Ecto neural progenitor cell (in vitro differentiated cells): ENCODE results near the gene MCRS1.

Source experiments
- DNase-seq: peaks from one replicate; pipeline ENCODE4 v3.0.0-alpha.2; 2018; ENCODE audit warnings: low spot score

The MCRS1 gene

DNA sequence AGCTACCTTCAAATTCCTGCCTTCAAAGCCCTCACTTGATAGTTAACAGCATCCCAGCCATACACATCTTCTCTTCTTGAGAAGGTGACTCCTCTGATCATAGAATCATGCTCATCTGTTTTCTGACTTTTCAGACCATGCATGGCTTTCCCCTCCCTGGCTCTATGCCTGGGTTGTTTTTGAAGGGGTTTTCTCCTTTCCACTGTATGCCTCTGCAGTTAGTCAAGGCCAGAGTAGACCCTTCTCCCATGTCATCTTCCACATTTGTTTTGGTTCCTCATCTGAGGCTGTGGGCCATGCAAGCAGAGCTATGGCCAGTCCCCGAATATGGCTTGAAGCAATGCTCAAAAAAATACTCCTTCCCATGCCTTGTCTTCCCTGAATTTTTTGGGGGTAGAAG is 14.3 kb upstream of the MCRS1 start:
- no peak for DNase-seq

- DNase-seq = peak; percentile 93
Observed at GRCh38 chr12:49580572-49581535, 12.9 kb upstream of the MCRS1 start.

GRCh38 chr12:49578471-49579112 is 10.7 kb upstream of the MCRS1 start:
- DNase-seq = peak; percentile 78

DNA sequence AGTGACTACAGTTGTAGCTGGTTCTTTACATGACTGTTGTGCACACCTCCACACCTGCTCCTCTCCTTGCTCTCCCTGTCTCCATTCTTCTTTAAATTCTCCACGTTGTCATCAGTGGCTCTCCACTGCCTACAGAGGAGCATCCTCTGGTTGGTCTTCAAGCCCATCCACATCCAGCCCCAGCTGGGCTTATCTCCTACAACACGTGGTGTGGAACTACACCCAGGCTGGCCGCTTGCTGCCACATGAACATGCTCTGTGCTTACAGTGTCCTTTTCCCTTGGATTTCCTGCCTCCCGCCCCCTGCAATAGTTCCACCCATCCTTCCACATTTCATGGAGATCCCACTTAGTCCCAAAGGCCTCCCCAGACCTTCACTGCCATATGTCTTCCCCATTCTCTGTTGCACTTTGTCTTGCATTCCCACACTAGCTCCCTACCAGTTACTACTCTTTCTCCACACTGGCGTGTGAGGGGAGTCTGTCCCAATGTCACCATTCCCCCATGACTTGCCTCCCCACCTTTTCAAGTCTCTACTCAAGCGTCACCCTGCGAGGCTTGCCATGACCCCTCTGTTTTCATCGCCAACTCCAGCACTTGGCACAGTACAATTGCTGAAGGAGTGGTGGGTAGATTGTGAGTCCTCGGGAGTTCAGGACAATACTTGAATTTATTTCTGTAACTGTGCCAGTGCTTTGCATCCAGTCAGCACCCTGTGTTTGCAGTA is 9.8 kb upstream of the MCRS1 start:
- DNase-seq = peak; percentile 44

- DNase-seq = no peak
Observed at GRCh38 chr12:49568442-49569162, 660 bp upstream of the MCRS1 start.

- DNase-seq = no peak
Observed at GRCh38 chr12:49567302-49567610, 686 bp downstream of the MCRS1 start.

GRCh38 chr12:49566361-49566760 is 1.6 kb downstream of the MCRS1 start:
- DNase-seq = no peak

GRCh38 chr12:49565406-49566265 is 2.3 kb downstream of the MCRS1 start:
- no peak for DNase-seq

- DNase-seq = no peak
Observed at GRCh38 chr12:49564686-49565405, 3.1 kb downstream of the MCRS1 start.

DNA sequence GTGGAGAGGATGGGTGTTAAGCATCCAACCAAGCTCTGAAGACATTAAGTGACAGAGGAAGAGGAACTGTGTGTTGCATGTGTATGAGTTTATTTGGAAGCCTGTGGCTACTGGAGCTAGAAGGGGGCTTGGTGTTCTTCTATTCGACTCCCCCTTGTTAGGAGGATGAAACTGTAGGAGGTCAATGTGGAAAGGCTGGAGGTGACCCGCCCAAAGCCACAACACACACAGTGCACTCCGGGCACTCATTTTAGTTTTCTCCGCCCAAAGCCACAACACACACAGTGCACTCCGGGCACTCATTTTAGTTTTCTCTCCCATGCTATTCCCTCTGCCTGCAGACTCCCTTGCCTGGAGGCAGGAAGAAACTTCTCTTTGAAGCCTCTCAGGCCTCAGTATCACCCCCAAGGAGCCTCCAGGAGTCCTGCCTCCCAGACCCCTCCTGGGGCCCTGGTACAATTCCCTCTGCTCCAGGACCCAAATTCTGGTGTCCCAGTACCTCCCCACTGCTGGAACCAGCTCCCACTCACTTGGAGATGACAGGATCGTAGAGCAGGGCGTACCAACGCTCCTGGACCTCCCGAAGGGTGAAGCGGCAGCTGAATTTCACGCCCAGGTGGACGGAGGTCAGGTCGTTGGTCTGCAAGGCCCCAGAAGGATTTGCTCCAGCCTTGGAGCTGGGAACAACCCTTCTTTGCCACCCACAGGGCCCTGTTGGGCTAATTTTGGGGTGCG is 3.8 kb downstream of the MCRS1 start:
- no peak for DNase-seq

GRCh38 chr12:49562831-49563230 is 5.1 kb downstream of the MCRS1 start:
- no peak for DNase-seq

- DNase-seq = no peak
Observed at GRCh38 chr12:49562233-49562632, 5.7 kb downstream of the MCRS1 start.

GRCh38 chr12:49560695-49561094 is 7.2 kb downstream of the MCRS1 start:
- DNase-seq = no peak

GRCh38 chr12:49559011-49559675 is 8.8 kb downstream of the MCRS1 start:
- no peak for DNase-seq

- no peak for DNase-seq
Observed at GRCh38 chr12:49558526-49558925, 9.4 kb downstream of the MCRS1 start.

DNA sequence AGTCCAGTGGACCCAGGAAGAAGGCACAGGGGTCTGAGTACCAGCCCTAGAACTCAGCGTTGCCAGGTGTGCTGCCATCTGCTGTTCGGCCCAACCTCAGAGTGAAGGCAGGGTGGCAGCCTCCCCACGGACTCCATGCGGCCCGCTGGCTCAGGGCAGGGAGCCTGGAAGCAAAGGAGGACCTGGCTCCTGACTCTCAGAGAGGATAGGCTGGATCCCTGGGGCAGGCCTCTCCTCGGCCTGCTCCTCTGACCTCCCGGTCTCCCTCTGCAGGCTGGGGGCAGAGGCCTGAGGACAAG is 10.1 kb downstream of the MCRS1 start:
- DNase-seq = no peak

- no peak for DNase-seq
Observed at GRCh38 chr12:49557187-49557916, 10.6 kb downstream of the MCRS1 start.

DNA sequence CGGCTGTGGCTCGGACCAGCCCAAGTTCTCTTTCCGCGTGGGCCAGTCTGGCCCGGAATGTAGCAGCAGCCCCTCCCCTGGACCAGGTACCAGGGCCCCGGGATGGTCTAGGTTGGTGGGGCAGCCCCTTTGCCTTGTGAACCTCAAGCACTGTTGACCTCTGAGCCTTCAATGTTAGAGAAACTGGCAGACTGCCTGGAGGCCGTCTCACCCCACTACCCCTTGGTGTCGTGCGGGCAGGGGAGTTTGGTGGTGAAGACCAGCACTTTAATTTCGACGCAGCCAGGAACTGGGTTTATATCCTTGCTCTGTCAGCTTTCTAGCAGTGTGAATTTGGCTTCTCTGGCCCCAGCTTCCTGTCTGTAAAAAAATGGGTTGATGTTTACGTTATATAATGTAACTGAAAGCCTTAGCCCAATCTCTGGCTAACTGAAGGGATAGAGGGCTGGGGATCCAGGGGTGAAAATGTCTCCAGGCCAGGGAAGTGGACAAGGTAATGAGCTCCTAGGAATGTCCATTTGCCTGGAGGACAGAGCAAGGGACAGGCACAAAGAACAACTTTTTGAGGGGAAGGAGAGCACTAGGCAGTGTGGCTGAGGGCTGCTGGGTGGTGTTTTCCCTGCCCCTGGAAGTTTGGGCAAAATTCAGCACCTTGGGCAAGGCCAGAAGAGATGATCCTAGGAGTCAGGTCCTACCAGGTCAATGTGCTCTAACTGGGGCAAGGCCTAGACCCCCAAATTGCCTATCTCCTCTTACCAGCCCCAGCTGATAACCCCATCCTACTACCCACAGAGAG is 11.4 kb downstream of the MCRS1 start:
- no peak for DNase-seq
